Measurements from ENCODE around the gene NEURL1.
A peak's percentile ranks its signal among the peaks of the same experiment; 100 is the strongest.
"Not testable (repeated sequence)": the region's sequence is repeated elsewhere in the genome, so short reads cannot be mapped to it uniquely, and the experiment has no call there.

Gene NEURL1

DNA sequence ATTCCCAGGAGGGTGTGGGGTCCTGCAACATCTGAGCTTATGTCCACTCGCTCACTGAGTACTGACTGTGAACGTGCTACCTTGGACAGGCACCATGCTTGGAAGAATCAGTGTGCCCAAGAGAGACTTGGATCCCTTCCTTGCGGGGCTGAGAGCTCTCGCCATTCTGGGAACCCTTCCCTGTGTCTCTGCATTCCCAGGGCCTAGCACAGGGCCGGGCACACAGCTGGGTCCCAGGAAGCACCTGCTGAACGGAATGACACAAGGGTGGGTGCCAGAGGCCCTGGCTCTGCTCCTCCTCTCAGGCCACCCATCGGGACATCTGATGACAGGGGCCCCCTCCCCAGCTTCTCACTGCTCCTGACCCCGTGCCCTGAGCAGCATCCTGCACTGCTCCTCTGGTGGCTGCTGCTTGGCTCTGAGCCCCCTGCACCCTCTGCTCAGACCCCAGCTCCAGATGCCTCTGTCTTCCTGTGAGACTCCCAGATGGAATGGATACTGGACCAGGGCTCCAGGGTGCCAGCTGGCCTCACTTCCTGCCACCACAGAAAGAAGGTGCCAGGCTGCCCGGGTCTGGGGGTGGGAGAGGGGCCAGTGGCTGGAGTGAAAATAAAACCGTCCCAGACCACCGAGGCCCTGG, 129.6 kb downstream of the NEURL1 start:
- DNase-seq (ENCODE audit: low spot score) = no peak

DNA sequence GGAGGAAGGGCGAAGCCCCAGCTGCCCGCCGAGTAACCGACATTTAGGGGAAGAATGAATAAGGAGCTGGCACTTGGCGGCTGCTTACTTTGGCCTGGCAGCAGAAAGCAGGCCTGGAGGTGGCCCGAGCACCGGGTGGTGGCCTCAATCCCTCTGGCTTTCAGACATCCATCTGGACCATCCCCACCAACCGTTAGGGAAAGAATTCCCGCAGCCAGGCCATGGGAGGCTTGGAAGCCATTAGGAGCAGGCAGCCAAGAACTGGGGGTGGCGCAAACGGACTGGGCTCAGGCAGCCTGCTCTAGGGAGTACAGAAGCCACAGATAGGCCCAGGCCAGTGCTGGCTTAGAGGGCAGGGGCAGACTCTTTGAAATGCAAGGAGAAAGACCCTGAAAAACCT, 132.7 kb downstream of the NEURL1 start:
- DNase-seq (ENCODE audit: low spot score) = peak; percentile 65

- DNase-seq (ENCODE audit: low spot score) = no peak
Measured at GRCh38 chr10:103627111-103627892, 133.8 kb downstream of the NEURL1 start.

DNA sequence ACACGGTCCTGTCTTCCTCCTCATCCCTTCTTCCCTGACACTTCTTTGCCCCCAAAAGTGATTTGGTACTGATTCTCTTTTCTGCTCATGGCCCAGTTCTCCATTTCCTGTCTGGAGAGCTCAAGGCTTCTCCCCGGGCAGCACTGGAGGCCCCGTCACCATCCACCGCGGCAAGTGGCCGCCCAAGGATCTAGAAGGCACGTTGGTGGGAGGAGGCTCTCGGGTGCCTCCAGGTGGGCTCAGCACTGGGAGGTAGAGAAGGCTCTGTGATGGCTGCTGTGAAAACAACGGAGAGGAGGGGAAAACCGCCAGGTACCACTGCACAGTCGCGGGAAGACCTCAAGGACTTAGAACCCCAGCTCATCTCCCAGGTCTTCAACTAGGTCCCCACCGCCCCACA, 134.4 kb downstream of the NEURL1 start:
- DNase-seq (ENCODE audit: low spot score) = no peak

- DNase-seq (ENCODE audit: low spot score) = no peak
Measured at GRCh38 chr10:103629581-103629980, 136.1 kb downstream of the NEURL1 start.

GRCh38 chr10:103630156-103630555, 136.7 kb downstream of the NEURL1 start:
- no peak for DNase-seq (ENCODE audit: low spot score)

GRCh38 chr10:103632247-103632642, 138.7 kb downstream of the NEURL1 start:
- no peak for DNase-seq (ENCODE audit: low spot score)

DNA sequence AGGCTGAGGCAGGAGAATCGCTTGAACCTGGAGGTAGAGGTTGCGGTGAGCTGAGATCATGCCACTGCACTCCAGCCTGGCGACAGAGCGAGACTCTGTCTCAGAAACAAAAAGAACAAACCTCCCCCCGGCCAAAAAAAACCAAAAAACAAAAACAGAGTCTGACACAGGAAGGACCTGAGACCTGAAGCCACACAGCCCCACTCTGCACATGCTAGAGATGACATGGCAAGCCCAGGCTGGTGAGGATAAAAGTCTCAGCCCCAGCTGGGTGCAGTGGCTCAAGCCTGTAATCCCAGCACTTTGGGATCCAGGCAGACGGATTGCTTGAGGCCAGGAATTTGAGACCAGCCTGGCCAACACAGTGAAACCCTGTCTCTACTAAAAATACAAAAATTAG, 139.4 kb downstream of the NEURL1 start:
- DNase-seq (ENCODE audit: low spot score) = not testable (repeated sequence)

DNA sequence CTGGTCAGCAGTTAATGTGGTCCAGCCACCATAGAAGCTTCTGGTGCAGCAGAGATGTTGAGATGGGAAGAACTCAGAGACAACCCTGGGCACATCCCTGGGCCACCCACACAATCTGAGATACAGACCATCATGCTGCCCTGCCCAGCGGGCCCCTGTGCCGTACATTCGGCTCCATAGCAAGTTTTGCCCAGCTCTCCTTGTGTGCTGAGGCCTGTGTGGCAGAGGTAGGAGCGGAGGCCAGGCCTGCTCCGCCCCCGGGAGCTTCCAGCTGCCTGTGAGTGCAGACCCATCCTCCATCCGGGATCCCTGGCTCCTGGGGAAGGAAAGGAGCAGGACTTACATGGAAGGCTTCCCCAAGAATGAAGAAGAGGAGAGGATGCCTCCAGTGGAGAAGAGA, 140.3 kb downstream of the NEURL1 start:
- DNase-seq (ENCODE audit: low spot score) = no peak

DNA sequence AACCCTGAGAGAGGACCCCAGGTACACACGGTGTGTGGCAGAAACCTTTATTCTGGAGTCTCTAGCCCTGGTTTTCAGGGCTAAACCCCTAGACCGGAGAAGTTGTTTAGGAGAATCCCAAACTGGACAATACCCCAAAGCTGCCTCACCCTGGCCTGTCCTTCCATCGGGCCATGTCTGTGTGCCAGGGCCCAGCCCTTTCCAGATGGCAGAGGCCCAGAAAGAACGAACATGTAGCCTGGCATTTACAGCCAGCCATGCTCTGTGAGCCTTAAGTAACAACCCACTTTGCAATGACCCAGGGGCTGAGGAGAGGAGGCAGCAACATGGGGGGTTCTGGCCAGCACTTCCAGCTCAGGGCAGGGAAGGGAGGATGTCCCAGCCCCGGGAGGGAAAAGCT, 142.1 kb downstream of the NEURL1 start:
- DNase-seq (ENCODE audit: low spot score) = no peak

- no peak for DNase-seq (ENCODE audit: low spot score)
Measured at GRCh38 chr10:103636492-103636891, 143.0 kb downstream of the NEURL1 start.

- DNase-seq (ENCODE audit: low spot score) = no peak
Measured at GRCh38 chr10:103637011-103637410, 143.5 kb downstream of the NEURL1 start.

DNA sequence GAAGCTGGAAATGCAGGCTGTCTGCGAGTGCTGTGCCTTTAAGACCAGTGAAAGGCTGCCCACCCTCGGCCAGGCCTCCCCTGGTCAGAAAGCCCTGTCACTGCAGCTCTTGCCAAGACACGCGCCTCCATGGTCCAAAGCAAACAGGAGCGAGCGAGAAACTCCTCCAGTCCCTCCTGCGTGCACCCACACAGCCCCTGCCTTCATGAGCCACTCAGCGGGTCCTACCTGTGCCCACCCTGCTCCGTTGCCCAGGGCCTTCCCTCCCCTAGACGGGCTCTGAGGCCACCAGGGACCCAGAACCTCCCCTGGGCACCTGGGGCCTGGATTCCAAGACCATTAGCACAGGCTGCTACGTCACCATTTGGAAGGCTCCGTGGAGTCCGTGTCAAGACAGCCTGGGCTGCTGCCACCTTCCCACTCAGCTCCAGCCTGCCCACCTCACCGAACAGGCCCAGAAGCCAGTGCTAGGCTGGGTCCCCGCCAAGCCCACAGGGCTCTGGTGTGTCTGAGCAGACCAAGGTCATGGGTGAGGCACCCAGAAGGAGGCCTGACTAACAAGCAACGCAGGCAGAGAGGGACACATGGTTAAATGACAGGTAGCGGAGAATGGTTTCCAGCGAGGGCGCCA, 144.5 kb downstream of the NEURL1 start:
- peak; percentile 55 for DNase-seq (ENCODE audit: low spot score)

DNA sequence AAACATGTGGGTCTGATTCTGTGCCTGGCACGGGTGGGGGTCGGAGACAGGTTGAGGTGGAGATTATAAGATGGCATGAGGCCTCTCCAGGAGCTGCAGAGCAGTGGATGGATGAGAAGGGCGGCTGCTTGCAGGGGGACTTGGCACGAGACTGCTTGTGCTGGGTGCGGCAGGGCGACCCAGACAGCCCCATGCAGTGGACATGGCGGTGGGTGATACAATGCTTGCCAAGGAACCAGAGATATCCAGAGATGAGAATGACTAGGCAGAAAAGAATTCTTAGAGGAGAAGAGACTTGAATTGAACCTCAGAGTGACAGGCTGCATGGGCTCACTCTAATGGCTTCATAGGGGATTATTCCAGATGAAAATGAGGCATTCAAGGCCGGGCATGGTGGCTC, 145.4 kb downstream of the NEURL1 start:
- DNase-seq (ENCODE audit: low spot score) = no peak

GRCh38 chr10:103640436-103641181, 147.1 kb downstream of the NEURL1 start:
- DNase-seq (ENCODE audit: low spot score) = no peak

DNA sequence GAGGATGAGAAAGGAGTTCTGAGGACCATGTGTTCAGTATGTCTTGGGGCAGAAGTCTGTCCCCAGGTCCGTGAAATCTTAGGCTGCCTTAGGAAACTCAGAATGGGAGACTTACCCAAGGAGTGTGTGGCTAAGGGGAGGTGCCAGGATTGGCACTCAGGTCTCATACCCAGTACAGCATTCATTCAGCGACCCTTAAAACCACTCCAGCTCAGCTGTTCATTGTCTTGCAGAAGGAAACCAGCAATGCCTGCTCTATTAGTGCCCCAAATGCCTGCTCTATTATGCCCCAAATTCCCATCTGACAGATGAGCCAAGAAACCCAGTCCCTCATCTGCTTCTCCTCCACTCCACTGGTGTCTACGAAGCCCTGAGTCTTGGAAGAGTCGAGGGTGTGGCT, 147.8 kb downstream of the NEURL1 start:
- DNase-seq (ENCODE audit: low spot score) = no peak

All from globus pallidus (tissue), 1 donor.